ENCODE results near the gene SBF2.

DNA sequence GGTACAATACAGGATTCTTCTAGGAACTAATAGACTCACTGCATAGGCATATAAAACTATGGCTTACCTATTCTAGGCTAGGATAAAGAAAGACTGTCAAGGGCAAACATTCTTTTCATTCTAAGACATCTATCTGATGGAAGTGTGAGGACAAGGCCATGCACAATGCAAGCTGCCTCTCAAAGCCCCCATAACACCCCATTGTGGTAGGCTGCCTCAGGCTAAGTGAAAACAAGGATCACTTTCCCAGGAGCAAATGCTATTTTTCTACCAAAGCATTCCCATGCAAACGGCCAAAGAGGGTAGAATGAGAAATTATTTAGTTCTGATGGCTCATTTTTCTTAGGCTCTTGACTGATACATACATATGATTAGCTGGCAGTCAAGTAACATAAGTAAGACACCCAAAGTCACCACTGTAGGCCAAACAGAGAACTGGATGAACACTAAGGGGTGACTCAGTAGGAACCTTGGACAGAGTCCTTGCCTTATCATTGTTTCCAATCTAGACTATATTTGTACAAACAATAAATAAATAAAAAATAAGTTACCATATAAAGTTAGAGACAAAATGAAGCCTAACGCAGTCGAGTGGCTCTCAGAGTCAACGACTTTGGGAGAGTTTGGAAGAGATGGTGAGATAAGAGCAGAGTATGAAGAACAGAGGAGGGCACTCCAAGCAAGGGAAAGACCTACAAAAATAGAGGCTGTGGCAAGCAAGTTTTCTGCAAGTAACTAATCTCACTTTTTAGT lies 303.6 kb downstream of the SBF2 start:
- TF ChIP-seq, protein P1, sequence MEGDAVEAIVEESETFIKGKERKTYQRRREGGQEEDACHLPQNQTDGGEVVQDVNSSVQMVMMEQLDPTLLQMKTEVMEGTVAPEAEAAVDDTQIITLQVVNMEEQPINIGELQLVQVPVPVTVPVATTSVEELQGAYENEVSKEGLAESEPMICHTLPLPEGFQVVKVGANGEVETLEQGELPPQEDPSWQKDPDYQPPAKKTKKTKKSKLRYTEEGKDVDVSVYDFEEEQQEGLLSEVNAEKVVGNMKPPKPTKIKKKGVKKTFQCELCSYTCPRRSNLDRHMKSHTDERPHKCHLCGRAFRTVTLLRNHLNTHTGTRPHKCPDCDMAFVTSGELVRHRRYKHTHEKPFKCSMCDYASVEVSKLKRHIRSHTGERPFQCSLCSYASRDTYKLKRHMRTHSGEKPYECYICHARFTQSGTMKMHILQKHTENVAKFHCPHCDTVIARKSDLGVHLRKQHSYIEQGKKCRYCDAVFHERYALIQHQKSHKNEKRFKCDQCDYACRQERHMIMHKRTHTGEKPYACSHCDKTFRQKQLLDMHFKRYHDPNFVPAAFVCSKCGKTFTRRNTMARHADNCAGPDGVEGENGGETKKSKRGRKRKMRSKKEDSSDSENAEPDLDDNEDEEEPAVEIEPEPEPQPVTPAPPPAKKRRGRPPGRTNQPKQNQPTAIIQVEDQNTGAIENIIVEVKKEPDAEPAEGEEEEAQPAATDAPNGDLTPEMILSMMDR (IDR thresholded peaks at IDR 0.05; ENCODE audit: poor library complexity, severe bottlenecking), result no peak
- TF ChIP-seq POLR2AphosphoS5 (IDR thresholded peaks at IDR 0.05) (no peak), SMC3 (conservative IDR thresholded peaks at IDR 0.05; ENCODE audit: poor library complexity) (no peak), EP300 (conservative IDR thresholded peaks at IDR 0.05; ENCODE audit: poor library complexity, severe bottlenecking) (no peak), EZH2 (IDR thresholded peaks at IDR 0.05; ENCODE audit: borderline replicate concordance, insufficient read depth, low read length, poor library complexity, severe bottlenecking) (no peak), RAD21 (conservative IDR thresholded peaks at IDR 0.05) (no peak), TAF1 (IDR thresholded peaks at IDR 0.05; ENCODE audit: low read depth) (no peak)
